Measurements from ENCODE around the gene ARMC3.

DNA sequence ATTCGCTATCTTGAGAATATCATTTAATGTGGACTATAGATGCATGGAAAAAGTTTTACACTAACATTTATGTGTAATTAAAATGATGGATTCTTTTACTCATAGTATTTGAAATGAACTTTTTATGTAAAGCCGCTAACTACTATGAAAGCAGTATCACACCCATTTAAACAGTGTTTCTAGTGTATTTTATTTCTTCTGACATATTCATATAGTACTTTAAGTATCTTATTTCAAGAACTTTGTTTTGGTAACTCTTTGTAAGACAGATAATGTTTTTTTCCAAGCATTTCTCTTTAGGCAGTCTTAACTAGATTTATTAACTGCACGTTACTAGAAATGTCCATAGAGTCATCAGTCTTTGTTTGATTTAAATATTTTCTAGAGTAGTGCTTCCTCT, 12.5 kb upstream of the ARMC3 start:
- TF ChIP-seq, protein P1, sequence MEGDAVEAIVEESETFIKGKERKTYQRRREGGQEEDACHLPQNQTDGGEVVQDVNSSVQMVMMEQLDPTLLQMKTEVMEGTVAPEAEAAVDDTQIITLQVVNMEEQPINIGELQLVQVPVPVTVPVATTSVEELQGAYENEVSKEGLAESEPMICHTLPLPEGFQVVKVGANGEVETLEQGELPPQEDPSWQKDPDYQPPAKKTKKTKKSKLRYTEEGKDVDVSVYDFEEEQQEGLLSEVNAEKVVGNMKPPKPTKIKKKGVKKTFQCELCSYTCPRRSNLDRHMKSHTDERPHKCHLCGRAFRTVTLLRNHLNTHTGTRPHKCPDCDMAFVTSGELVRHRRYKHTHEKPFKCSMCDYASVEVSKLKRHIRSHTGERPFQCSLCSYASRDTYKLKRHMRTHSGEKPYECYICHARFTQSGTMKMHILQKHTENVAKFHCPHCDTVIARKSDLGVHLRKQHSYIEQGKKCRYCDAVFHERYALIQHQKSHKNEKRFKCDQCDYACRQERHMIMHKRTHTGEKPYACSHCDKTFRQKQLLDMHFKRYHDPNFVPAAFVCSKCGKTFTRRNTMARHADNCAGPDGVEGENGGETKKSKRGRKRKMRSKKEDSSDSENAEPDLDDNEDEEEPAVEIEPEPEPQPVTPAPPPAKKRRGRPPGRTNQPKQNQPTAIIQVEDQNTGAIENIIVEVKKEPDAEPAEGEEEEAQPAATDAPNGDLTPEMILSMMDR (IDR thresholded peaks at IDR 0.05): no peak
- TF ChIP-seq EP300 (IDR thresholded peaks at IDR 0.05): no peak
- no peak for TF ChIP-seq POLR2AphosphoS5 (IDR thresholded peaks at IDR 0.05)

Data from esophagus muscularis mucosa (tissue), 4 donors.